Measurements from ENCODE around the gene CEACAM18.

Gene CEACAM18

GRCh38 chr19:51488491-51488890 lies 10.2 kb downstream of the CEACAM18 start:
- H3K9me3 ChIP-seq (ENCODE audit: insufficient read depth, low read depth, low read length) = no peaks in the 10 kb centered on the region
- H4K20me1 ChIP-seq (ENCODE audit: insufficient read depth, low read length, poor library complexity, severe bottlenecking) = no peaks in the 10 kb centered on the region
- no peak overlapping the region for H3K9ac ChIP-seq (ENCODE audit: low read depth, low read length, poor library complexity, severe bottlenecking)
- H2AFZ ChIP-seq (ENCODE audit: low read length) = no peak overlapping the region
- H3K4me1 ChIP-seq (ENCODE audit: insufficient read depth, low read length, poor library complexity, severe bottlenecking) = no peaks in the 10 kb centered on the region
- H3K36me3 ChIP-seq (ENCODE audit: insufficient read depth, low read length) = no peaks in the 10 kb centered on the region
- H3K79me2 ChIP-seq (ENCODE audit: insufficient read depth, low read length) = no peaks in the 10 kb centered on the region
- H3K4me2 ChIP-seq (ENCODE audit: low read depth, low read length, poor library complexity, severe bottlenecking) = no peak overlapping the region
- no peaks in the 10 kb centered on the region for H3F3A ChIP-seq (ENCODE audit: low read depth)
- TF ChIP-seq EZH2phosphoT487 (IDR thresholded peaks at IDR 0.05; ENCODE audit: borderline replicate concordance) (no peak), CTCF (conservative IDR thresholded peaks at IDR 0.05; ENCODE audit: low read length) (no peak)
- H3K4me3 ChIP-seq (ENCODE audit: low read length, poor library complexity, severe bottlenecking) = no peak overlapping the region
- no peaks in the 10 kb centered on the region for H3K9me2 ChIP-seq (replicated peaks; ENCODE audit: low read depth, low read length)
- H3K27me3 ChIP-seq (ENCODE audit: insufficient read depth, low read length, poor library complexity, severe bottlenecking) = no peaks in the 10 kb centered on the region

GRCh38 chr19:51489113-51489512 lies 10.8 kb downstream of the CEACAM18 start:
- Histone ChIP-seq H3K27me3 (ENCODE audit: insufficient read depth, low read length, poor library complexity, severe bottlenecking) (no peaks in the 10 kb centered on the region), H3K36me3 (ENCODE audit: insufficient read depth, low read length) (no peaks in the 10 kb centered on the region), H3K4me2 (ENCODE audit: low read depth, low read length, poor library complexity, severe bottlenecking) (no peak overlapping the region), H3K9me3 (ENCODE audit: insufficient read depth, low read depth, low read length) (no peaks in the 10 kb centered on the region), H3K9me2 (replicated peaks; ENCODE audit: low read depth, low read length) (no peaks in the 10 kb centered on the region), H4K20me1 (ENCODE audit: insufficient read depth, low read length, poor library complexity, severe bottlenecking) (no peaks in the 10 kb centered on the region), H3K9ac (ENCODE audit: low read depth, low read length, poor library complexity, severe bottlenecking) (no peak overlapping the region), H3F3A (ENCODE audit: low read depth) (no peaks in the 10 kb centered on the region), H3K79me2 (ENCODE audit: insufficient read depth, low read length) (no peaks in the 10 kb centered on the region), H3K4me1 (ENCODE audit: insufficient read depth, low read length, poor library complexity, severe bottlenecking) (no peaks in the 10 kb centered on the region), H3K4me3 (ENCODE audit: low read length, poor library complexity, severe bottlenecking) (no peak overlapping the region), H2AFZ (ENCODE audit: low read length) (no peak overlapping the region)
- TF ChIP-seq EZH2phosphoT487 (IDR thresholded peaks at IDR 0.05; ENCODE audit: borderline replicate concordance) = no peak
- TF ChIP-seq CTCF (conservative IDR thresholded peaks at IDR 0.05; ENCODE audit: low read length) = no peak

- Histone ChIP-seq H3K27me3 (ENCODE audit: insufficient read depth, low read length, poor library complexity, severe bottlenecking) (no peaks in the 10 kb centered on the region), H3K4me3 (ENCODE audit: low read length, poor library complexity, severe bottlenecking) (no peak overlapping the region), H4K20me1 (ENCODE audit: insufficient read depth, low read length, poor library complexity, severe bottlenecking) (no peaks in the 10 kb centered on the region), H3K9me2 (replicated peaks; ENCODE audit: low read depth, low read length) (no peaks in the 10 kb centered on the region), H3K9ac (ENCODE audit: low read depth, low read length, poor library complexity, severe bottlenecking) (no peak overlapping the region), H3K4me1 (ENCODE audit: insufficient read depth, low read length, poor library complexity, severe bottlenecking) (no peaks in the 10 kb centered on the region), H3K4me2 (ENCODE audit: low read depth, low read length, poor library complexity, severe bottlenecking) (no peak overlapping the region), H3K36me3 (ENCODE audit: insufficient read depth, low read length) (no peaks in the 10 kb centered on the region), H3F3A (ENCODE audit: low read depth) (no peaks in the 10 kb centered on the region), H3K79me2 (ENCODE audit: insufficient read depth, low read length) (no peaks in the 10 kb centered on the region), H3K9me3 (ENCODE audit: insufficient read depth, low read depth, low read length) (no peaks in the 10 kb centered on the region), H2AFZ (ENCODE audit: low read length) (no peak overlapping the region)
- TF ChIP-seq EZH2phosphoT487 (IDR thresholded peaks at IDR 0.05; ENCODE audit: borderline replicate concordance) = no peak
- TF ChIP-seq CTCF (conservative IDR thresholded peaks at IDR 0.05; ENCODE audit: low read length) = no peak
Observed at GRCh38 chr19:51490676-51491075, 12.3 kb downstream of the CEACAM18 start.

Data from Loucy (cell line).